HG03521 (cell line): ENCODE measurements around the gene GATB.

Experiments used
- ATAC-seq: cut with Tn5 transposase; IDR thresholded peaks from one replicate; pipeline ENCODE4 v1.9.1; 2021; ENCODE audit warnings: mild to moderate bottlenecking, moderate library complexity; ENCODE audit not compliant: unreplicated experiment

Gene GATB

DNA sequence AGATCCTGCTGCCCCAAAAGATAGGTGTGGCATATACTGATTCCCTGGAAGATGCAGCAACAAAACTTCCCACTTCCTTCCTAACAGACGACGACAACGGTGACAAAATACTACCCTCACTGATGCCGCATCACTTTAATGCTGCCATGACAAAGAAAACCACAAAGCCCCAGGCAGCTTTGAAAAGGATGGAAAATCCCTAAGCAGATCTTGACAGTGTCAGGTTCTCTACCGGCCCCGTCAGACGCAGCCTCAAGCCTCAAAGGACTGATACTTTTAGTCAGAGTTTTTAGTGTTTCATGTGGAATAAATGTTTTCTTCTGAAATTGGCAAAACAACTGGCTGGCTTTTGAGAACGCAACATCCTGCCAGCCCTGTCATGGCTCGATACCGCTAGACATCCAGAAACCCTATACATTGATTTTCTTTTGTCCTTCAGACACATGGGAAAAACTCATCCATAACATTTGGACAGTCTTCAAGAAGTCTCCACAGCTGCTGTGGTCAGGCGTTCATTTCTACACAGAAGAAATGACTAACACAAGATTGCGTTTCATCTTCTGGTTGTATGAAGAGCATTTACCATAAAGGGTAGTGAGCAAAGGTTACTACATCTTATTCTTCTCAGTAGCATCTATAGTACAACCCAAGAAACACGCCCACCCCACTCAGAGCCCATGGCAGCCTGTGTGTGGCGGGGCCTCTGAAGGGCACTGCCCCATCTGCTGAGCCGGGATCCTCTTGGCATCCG, 60.1 kb downstream of the GATB start:
- no peak for ATAC-seq

DNA sequence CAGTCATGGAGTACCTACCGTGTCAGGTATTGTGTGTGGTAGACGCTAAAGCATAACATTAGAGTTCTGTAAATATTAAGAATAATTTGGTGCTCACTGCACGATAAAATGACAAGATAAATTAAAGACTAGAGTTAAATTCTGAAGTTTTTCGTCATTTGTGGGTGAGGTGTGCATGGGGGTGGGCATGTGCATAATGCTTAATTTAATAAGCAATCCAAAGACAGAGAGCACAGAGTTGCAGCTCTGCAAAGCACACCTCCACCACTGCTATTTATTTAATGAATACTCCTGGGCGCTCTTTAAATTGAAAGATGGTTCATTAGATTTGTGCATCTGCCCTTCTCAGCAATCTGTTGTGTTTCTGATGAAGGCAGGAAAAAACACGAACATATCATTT, 62.6 kb downstream of the GATB start:
- ATAC-seq, result no peak

DNA sequence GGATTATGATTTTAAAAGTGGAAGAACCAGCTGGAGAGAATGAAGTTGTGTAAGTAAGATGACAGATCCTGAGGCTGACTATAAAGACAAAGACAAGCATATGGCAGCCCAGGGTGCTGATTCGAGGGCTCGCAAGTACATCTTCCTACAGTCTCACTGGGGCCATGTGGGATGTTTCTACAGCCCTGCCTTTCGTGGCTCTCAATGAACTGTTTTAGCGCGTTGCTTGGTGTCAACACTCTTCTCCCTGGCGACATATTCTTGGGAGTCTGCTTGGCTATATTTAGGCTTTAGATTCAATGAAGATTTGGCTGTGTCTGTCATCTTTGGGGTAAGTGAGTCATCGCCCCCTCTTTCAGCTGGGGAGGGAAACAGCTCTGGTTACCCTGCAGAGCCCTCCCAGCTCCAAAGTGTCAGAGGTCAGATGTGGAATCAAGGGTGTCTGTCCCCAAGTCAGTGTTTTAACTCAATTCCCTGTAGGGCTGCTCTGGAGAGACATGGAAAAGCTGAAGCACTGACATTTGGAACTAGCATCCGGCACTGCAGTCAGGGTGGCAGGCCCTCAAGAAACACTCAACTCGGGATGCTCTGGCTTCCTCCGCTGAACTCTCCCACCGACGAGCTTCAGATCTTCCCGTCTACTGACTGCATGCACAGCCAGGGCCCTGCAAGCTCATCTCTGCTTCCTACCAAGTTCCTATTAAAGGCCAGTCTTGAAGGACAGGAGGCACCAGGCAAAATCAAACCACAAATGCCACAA, 65.7 kb downstream of the GATB start:
- ATAC-seq, result no peak

DNA sequence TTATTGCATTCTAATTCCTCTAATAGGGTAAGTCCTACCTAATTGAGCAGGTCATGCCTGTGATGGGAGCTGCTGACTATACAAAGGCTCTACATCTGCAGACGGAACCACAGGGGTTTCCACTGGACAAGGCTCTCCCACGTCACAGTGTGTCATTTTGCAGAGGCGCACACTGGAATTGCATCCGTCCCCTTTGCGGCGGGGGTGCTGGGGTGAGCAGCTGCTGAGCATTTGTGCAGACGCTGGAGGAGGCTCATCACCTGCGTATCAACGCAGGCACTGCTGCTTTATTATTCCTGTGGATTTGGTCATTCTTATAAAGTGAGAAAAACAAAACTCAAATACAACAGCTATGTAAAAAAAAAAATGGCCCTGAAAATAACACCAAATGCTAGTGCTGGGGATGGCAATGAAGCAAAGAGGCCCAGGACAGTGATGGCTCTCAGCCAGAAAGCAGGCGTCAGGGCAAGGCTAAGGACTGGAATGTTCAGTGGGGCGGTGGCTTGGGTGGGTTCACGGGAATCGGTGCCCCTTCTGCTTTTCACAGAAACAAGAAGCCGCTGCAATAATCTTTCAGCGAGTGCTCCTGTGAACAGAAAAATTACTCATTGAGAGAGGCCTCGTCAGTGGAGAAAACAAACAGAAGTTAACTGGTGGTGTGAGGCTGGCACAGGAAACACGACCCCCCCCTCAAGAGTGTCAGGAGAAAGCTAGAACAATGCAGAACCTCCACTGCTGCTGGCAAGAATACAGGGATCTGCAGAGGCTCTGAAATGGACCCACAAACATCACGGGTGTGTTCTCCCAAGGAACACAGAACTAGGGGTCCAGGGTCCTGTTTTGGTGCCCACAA, 67.8 kb downstream of the GATB start:
- no peak for ATAC-seq

GRCh38 chr4:151692443-151692782, 68.4 kb downstream of the GATB start:
- ATAC-seq, result no peak

GRCh38 chr4:151691639-151692442, 69.0 kb downstream of the GATB start:
- ATAC-seq, result no peak

GRCh38 chr4:151690876-151691275, 69.9 kb downstream of the GATB start:
- no peak for ATAC-seq

GRCh38 chr4:151690164-151690870, 70.5 kb downstream of the GATB start:
- ATAC-seq, result no peak

GRCh38 chr4:151689211-151689991, 71.4 kb downstream of the GATB start:
- ATAC-seq, result no peak

DNA sequence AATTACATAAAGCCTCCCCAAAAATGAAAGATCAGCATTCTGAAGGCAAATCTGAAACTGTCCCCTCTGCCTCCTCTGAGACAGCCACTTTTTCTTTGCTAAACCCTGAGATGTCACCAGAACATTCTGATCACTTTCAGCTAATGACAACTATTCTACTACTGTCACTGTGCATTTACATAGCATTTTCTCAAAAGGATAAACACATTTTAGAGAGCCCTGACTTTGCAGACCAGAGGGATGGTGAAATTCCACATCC, 72.1 kb downstream of the GATB start:
- ATAC-seq, result no peak

DNA sequence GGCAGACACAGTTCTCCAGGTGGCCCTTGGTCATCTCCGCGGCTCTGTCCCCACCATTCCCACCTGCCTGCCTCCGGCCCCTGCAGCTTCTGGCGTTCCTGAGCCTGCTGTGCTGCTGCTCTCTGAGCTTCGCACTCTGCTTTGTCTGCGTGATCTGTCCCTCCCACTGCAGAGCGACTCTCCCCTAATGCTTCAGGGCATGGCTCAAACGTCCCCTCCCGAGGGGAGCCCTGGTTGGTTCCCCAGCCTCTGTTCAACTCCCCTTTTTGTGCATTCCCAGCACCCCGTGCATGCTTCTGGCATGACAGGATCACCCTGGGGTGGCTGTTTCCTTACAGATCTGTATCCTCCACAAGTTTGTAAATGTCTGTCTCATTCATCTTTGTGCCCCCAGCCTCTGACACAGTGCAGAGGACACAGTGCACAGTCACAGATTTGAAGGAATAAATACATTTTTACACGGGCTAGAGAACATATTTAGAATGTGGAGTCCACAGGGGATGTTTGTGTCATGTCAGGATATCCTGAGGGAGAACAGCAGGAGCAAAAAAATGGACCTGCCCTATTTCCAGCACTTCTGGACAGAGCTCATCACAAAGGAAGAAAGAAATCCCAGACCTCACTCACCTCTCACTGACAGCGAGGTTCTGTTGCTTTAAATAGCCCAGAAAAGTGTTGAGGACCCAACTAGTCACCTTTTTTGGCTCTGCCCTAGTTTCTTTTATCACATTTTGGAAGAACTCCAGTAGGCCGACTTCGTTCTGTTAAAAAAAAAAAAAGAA, 72.6 kb downstream of the GATB start:
- ATAC-seq, result no peak

- no peak for ATAC-seq
Observed at GRCh38 chr4:151687021-151687640, 73.7 kb downstream of the GATB start.

DNA sequence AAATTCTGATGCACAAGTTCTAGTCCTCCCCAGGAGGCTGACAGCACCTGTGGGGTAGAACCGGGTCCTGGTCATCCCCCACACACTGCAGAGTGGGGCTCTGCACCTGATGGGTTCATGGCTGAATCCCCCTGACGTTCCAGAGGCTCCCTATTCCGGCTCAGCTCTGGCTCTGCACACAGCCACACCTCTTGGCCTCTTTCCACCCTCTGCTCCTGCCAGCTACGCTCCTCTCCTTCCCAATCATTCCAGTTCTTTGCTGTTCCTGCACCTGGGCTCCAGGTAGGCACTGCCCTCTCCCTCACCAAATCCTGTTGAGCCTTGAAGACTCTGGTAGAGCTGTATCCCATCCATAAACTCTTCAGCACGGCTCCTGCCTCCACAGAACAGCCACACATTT, 75.5 kb downstream of the GATB start:
- no peak for ATAC-seq

GRCh38 chr4:151681085-151681484, 79.7 kb downstream of the GATB start:
- ATAC-seq, result no peak

DNA sequence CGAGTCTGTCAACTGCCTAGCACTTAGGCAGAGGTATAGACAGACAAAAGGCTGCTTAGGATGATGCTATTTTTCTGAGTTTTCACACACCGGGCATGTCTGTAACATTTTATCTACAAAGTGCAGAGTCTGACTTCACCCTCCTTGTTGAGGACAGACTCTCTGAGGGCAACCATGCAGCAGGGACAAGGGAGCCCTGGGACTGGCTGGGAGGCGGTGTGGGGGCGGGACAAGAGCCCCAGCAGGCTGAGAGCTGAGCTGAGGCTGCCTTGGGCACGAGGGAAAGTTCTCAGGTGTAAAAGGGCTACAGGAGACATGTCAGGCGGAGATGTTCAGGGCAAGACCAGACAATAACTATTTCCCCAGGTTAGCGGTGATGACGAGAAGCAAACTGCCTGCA, 81.6 kb downstream of the GATB start:
- no peak for ATAC-seq

GRCh38 chr4:151678048-151678872, 82.5 kb downstream of the GATB start:
- no peak for ATAC-seq

- no peak for ATAC-seq
Observed at GRCh38 chr4:151677193-151677592, 83.6 kb downstream of the GATB start.

DNA sequence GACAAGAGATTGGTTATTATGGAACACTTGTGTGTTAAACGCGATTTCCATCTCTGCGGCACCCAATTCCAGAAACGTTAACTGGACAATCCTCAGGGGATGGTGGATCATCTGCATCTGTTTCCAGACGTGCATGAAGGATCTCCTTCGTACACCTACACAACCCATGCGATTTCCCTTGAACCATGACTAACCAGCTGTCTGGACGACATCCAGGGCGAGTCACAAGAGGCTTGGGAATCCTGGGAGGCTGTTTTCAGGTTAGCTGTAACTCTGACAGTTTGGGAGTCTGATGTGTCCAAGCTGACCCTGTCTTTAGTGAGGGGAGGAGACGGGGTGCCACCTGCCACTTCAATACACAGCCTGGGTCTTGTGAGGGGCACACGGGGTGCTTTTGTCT, 84.5 kb downstream of the GATB start:
- ATAC-seq, result no peak
